HK-2 (cell line): ENCODE results near the gene KRT86.
A peak's percentile ranks its signal among the peaks of the same experiment; 100 is the strongest.
"Not testable (repeated sequence)": the region's sequence is repeated elsewhere in the genome, so short reads cannot be mapped to it uniquely, and the experiment has no call there.

Source experiments
- DNase-seq: peaks from one replicate; pipeline ENCODE4 v3.0.0-alpha.2; 2018; ENCODE audit not compliant: unreplicated experiment

KRT86 gene

DNA sequence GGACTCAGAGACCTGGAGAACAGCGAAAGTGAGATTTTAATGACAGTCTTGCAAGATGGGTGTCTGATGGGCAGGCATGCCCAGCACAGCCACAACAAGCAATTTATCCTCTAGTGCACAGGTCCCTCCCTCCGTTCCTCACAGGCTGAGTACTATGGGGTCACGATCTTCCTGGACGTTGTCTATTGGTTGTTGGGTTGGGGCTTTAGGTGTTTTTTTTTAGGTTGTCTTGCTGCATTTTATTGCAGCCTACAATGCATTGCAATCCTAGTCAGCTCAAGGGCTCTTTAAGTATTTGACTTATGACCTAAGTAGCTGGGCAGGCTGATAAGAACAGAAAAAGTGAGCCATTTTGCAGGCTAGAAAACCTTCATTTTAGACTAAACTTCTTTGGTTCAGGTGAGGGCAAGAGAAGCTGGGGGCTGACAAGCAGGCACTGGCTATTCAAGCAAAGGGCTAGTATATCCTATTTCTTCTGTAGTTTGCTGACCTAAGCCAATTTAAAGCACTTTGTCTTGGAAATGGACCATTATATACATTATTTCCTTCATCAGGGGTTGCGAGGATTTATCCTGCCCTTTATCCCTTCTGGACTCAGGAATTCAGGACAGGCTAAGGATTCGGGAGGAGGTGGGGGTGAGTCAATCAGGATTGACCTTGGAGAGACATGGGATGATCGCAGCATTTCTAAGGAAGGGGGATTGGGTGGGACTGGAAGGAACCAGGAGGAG lies 35.4 kb upstream of the KRT86 start:
- DNase-seq: no peak

DNA sequence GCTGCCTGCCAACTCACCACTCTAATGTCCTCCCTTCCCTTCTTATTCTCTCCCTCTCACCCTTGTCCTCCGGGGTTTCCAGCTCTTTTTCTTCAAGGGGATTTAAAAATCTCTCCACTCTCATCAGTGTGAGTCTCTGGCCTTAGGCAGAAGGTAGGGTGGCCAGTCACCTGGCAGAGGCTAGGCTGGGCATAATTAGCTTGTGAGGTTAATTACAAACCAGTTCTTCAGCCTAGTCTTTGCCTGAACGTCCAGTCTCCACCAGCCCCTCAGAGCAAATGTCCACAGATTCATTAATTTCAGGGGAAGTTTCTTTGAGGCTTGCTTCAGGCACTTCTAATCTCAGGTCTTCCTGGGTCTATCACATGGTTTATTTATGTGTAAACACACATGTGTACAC lies 34.7 kb upstream of the KRT86 start:
- no peak for DNase-seq

DNA sequence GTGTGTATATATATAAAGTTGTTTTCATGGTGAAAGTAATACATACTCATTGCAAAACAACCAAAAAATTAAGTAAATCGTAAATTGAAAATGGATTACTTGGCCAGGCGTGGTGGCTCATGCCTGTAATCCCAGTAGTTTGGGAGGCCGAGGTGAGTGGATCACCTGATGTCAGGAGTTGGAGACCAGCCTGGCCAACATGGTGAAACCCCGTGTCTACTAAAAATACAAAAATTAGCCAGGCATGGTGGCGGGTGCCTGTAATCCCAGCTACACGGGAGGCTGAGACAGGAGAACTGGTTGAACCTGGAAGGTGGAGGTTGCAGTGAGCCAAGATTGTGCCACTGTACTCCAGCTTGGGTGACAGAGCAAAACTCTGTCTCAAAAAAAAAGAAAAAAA lies 34.2 kb upstream of the KRT86 start:
- not testable (repeated sequence) for DNase-seq

DNA sequence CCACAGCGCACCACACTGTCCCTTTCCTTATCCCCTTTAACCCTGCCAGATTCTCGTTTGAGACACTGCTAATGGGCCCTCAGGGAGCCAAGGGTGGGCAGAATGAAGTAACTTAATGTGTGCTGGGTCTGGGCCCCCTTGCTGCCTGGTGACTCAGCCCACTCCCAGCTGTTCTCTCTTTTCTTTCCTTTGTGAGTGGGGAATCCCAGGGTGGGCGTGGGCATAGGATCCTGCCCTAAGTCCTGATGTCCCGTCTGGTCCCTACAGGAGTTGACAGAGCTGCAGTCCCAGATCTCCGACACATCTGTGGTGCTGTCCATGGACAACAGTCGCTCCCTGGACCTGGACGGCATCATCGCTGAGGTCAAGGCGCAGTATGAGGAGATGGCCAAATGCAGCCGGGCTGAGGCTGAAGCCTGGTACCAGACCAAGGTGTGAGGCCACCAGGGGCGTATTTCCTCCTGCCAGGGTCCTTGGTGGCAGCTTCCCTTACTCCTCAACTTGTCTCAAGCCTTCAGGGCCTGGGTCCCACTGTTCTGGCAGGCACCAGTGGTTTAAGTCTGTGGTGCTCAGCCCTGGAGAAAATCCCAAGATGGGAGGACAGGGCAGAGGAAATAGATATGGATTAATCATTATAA lies 33.1 kb upstream of the KRT86 start:
- no peak for DNase-seq

DNA sequence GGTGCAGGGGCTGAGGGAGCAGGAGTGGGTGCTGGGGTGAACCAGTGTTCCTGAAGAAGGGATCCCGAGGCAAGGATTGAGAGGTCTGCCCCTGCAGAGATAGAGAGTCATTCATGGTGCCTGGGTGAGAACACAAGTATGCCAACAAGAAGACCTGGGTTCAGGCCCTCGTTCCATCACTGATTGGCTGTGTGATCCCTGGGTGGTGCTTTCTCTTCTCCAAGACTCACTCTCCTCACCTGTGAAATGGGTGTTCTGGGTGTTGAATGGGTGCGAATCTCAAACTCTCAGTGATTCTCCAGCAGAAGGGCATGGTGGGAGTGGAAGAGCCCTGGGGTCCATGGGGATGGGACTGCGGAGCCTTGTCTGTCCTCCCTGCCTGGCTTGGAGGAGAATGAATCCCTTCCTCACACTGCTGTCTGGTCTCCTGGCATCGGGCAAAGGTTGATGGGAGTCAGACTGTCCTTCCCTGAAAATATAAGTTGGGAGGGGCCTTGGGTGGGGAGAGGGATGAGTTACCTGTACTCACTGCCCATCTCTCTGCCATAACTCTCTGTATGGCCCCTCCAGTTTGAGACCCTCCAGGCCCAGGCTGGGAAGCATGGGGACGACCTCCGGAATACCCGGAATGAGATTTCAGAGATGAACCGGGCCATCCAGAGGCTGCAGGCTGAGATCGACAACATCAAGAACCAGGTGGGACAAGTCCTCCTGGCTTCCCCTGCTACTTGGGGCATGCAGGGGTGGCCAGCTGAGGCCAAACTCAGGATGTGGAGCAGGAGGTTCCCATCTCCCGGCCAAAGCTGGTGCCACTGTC lies 31.8 kb upstream of the KRT86 start:
- no peak for DNase-seq

DNA sequence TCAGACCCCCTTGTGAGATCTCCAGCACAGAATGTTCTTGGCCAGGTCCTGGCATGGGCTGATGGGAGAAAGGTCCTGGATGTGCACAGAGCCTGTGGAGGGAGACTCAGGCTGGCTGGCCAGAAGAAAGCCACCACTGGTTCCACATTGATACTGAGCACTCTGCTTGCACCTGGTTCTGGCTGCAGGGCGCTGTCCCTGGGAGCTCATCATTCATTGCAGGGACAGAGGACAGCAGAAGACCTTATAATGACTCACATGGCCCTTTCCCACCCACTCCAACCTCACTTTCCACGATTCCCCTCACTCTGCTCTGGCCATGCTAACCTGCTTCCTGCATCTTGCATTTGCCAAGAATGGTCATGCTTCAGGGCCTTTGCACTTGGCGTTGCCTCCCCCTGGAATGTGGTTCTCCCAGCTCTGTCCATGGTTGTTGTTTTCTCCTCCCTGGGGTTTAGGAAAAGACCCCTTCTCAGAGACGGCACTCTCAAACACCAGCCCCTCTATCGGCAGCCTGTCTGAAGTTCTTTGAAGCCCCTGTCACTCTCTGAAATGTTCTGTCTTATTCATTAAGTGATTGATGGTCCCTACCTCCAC lies 31.1 kb upstream of the KRT86 start:
- peak; percentile 62 for DNase-seq

DNA sequence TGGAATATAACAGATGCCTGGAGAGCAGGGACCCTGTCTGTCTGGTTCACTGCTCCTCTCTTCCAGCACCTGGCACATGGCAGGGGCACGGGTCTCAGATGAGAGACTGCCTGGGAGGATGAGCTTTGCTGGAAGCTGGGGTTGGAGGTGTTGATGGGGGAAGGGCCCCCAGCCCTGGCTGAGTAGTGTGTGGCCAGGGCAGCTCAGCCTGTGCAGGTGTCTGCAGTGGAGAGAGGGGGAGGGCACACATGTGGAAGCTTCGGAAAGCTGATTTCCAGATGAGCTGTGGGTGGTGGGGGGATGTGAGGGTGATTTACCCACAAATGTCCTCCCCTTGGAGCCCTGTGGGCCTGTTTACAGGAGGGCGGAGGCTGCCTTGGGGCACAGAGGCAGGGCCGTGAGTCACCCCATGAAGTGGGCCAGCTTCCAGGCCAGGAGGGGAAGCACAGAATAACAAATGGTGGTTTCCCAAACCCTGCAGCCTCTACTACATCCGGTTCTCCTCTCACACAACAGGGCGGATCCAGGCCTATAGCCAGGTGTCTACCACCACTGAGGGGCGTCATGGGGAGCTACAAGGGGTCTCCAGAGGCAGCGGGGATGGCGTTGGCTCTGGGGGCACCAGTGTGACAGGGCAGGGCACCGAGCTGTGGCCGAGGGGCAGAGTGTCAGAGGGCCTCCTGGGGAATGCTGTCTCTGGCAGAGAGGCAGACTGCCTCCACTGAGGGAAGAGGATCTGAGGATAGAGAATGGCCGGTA lies 30.4 kb upstream of the KRT86 start:
- DNase-seq: peak; percentile 87

DNA sequence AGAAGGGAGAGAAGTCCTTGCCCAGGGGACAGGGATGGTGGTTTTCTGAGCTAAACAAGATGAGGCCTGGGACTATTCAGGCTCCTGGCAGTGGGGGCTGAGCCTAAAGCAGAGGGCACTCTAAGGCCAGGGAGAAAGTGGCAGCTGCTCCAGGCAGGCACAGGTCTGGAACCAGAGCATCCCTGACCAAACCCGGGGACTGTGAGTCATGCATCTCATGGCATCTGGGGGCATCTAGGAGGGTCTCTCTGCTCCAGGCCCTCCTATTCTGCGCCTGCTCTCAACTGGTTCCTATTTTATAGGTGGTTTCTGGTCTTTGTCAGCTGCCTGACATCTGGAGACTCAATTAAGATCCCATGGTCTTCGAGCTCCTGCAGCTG lies 29.8 kb upstream of the KRT86 start:
- no peak for DNase-seq

DNA sequence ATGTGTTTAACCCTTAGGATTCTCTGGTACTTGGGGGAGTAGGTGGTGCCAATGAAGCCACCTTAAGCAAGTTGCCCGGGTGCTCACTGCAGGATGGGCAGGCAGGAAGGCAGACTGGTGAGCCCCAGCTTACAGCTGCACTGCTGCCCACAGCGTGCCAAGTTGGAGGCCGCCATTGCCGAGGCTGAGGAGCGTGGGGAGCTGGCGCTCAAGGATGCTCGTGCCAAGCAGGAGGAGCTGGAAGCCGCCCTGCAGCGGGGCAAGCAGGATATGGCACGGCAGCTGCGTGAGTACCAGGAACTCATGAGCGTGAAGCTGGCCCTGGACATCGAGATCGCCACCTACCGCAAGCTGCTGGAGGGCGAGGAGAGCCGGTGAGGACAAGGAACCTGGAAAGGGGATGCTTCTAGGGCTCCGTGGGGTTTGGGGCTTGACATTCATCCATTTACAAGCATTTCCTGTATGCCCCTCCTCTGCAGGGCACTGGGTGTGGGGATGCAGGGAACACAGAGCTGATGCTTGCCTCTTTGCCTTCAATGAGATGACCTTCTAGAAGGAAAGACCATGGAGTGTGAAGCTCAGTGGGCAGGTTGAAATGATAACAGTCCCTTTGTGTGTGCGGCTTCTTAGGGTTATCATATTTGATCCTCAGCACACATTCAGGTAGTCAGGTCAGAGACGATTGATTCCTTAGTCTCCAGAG lies 29.0 kb upstream of the KRT86 start:
- DNase-seq: no peak

DNA sequence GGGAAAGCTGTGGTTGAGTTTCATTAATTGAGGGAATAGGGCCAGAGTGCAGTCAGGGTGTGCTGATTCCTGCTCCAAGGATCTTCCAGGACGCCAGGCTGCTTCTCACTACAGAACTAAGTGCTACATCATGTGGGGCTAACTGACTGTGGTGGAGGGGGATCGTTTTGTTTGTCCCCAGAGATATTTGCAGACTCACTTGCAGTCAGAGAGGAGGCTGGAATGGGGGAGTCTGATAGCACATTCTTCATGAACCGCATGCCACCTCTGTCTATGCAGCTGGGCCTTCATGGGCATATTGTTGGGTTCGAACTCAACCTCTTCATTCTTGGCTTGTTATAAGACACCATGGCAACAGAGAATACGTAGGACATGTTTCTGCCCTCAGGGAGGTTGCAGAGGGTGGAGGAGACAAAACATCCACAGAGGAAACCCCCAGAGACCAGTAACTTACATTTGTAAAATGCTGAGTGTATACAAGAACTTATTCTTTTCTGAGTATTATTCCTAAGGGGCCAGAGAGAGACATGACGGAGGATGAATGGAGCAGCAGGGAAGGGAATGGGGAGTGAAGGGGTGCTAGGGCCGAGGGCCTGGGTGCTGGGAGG lies 28.4 kb upstream of the KRT86 start:
- no peak for DNase-seq

DNA sequence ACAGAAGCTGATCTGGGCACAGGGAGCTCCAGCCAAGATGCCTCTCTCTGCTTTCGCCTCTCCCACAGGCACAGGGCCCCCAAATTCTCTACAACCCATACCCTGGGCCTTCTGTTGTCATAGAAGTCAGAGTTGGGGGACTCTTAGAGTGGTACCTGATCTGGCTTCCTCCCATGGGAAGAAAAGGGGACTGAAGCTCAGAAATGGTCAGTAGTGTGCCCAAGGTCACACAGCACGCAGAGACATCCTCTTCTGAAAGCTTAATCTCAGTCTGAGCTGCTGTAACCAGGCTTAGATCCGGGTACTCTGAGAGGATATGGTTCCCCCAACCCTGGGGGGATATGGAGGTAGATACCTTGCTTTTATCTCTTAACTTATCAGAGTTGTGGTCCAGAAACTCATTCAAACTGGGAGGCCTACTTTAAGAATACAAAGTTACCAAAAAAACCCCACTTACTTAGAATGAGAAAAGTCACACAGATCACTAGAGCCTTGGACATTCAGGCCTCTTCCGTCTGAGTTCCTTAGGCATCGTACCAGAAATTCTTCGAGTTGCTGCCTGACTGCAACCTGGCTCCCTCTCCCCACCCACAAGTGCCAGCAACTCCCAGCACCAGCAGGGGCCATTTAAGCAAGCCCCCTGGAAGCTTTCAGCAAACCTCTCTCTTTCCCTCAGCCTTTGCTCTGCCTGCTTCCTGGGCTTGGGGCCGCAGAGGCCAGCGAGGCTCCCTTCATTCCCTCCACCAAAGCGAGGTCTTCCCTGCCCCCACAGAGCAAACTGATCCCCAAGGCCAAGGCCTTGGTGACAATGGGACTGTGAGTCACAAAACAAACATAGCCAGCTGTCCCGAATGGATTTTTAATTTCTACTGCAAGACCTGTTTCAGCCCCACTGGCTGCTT lies 27.5 kb upstream of the KRT86 start:
- no peak for DNase-seq

DNA sequence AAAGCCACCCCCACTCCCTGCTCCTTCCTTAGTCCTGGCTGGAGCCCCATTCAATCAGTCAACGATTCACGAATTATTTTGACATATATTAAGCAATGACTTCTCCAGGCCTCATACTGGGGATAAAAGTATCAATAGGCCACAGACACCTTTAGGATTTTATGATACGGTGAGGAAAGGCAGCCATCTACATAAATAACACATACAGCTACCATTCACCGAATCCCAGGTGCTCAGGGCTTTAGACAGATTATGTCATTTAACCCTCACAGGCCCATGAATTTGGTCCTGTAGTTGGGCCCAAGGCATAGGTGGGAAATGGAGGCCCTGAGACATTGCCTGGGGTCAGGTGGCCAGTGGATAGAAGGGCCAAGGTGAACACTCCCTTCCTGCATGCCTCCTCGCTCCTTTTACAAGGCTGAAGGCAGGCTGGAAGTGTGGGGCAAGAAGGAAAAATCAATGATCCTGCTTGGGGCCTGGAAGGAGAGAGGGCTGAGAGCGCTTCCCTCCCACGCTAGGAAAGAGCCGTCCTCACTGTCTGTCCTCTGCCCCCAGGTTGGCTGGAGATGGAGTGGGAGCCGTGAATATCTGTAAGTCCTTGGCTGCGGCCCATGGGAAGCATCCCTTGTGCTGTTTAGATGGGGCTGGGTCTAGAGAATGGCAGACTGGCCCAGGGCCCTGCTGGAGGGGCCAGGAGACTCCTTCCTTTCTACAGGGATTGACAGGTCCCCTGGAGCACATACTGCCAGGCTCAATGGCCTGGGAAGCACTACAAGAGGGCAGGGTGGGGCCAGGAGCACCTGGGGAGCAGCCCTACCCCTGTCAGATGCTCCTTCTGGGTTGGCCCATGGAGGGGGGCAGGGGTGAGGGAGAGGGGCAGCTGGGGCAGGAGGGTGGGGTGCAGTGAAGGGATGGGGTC lies 26.6 kb upstream of the KRT86 start:
- DNase-seq: no peak

DNA sequence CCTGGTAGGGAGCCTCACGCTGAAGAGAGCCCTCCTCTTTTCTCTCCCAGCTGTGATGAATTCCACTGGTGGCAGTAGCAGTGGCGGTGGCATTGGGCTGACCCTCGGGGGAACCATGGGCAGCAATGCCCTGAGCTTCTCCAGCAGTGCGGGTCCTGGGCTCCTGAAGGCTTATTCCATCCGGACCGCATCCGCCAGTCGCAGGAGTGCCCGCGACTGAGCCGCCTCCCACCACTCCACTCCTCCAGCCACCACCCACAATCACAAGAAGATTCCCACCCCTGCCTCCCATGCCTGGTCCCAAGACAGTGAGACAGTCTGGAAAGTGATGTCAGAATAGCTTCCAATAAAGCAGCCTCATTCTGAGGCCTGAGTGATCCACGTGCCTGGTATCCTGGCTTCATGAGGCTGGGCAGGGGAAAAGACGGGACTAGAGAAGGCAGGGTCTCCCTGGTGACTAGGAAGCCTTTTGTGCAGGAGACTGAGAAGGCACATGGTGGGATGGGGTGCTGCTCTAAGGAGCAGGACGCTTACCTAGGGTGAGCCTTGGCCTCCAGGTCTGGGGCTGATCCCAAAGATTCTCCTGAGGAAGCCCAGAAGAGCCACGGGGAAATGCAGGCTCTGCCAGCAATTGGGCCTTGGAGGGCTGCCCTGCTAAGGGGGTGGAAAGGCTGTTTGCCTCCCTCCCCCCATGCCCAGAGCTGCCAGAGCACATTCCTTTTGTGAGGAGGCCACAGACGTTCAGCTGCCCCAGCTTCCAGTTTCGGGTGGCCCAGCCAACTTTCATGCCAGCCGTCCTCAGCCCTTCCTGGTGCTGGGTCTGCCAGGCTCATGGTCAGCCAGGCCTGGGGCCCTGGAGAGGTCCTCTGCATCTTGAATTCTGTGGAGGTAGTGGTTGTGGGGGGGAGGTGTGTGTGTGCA lies 25.6 kb upstream of the KRT86 start:
- no peak for DNase-seq

DNA sequence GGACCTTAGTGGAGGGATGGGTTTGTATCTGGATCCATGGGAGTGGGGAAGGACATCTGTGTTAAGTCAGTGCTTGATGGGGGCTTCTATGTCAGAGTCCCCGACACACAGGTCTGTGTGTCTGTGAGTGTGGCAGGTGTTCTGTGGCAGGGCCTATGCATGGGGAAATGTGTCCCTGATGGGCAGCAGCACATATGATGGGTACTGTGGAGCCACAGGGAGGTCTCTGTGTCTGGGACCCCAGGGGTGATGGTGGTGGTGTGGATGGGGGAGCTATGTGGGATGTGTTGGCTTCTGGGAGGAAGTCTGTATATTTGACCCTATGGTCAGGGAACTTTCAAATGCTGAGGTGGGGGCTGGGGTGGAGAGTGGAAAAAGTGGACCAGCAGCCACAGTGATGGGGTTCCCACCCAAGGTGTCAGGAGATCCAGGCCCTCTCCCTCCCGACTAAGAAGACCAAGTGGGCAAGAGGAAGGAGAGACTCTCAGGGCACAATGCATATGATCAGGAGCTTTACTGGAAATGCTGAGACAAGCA lies 24.9 kb upstream of the KRT86 start:
- no peak for DNase-seq

DNA sequence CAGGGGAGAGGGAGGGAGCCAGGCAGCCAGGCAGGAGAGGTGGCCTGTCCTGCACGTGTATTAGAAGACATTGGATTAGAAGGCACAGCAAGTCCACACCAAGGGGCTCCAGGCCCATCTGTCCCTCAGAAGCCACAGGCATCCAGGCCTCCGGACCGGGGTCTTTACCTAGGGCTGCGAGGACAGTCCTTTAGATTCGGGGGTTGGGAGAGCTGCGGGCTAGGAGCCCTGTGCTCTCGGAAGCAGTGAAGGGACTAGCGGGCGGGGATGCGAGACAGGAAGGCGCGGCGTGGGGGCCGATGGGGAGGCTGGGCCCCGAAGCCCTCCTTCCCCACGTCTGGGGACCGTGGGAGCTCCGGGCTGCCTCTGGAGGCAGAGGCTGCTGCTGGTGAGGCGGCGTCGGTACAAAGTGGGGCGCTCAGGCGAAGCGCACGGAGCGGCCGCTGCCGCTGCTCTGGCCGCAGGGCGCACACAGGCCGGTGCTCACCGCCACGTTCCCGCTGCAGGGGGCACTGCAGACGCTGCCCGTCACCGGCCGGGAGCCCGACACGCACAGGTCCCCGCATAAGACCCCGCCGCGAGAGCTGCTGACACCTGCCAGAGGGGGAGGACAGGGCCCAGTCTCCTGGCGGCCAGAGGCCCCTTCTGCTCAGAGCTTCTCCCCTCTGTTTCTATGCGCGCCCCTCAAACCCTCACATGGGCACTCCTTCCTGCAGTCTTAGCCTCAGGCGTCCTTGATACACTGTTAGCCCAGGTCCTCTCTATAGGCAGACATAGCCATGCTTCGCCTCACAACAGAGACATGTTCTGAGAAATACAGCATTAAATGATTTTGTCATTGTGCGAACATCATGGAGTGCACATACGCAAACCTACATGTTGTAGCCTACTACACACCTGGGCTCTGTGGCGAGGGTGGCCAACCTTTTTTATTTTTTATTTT lies 24.1 kb upstream of the KRT86 start:
- no peak for DNase-seq
